HepG2 (cell line): ENCODE measurements around the gene PMM2. TPM values are rescaled to one million over a fixed set of nuclear protein-coding genes. Genes with fewer than 3 reads are reported as not detected.

Source experiments
- ATF7-NPFF ChIP-seq: sonication (generic); formaldehyde crosslinking; IDR thresholded peaks from 2 replicates; pipeline ENCODE4 v1.8.1; 2023; ENCODE audit warnings: mild to moderate bottlenecking, low read depth, missing genetic modification reagents, moderate library complexity
- CBX2 ChIP-seq, 2 experiments: fragments of 200-600 bp in 1 of 2; sonication (generic); formaldehyde crosslinking in 1 of 2; IDR thresholded peaks; 2 replicates each; pipeline versions ENCODE4 v1.7.0 to v1.8.1; 2018 to 2022; ENCODE audit warnings: low read depth in 2 of 2, low read length in 1 of 2, mild to moderate bottlenecking in 1 of 2, missing genetic modification reagents in 1 of 2
- CENPX ChIP-seq: sonication (generic); formaldehyde crosslinking; IDR thresholded peaks from 2 replicates; pipeline ENCODE4 v1.9.0; 2021; ENCODE audit warnings: mild to moderate bottlenecking, missing genetic modification reagents, moderate library complexity
- FUBP1 ChIP-seq: sonication (generic); formaldehyde crosslinking; IDR thresholded peaks from 2 replicates; pipeline ENCODE4 v1.5.1; 2020; ENCODE audit warnings: missing genetic modification reagents, mild to moderate bottlenecking, borderline replicate concordance
- GATAD1 ChIP-seq: IDR thresholded peaks from 2 replicates; pipeline ENCODE4 v1.6.1; 2016; ENCODE audit warnings: missing genetic modification reagents, missing compliant biosample characterization
- HDAC2 ChIP-seq: sonication (generic); formaldehyde crosslinking; IDR thresholded peaks from 2 replicates; pipeline ENCODE4 v1.4.0; 2020; ENCODE audit warnings: missing genetic modification reagents
- HNRNPH1 ChIP-seq: fragments of 200-400 bp; formaldehyde crosslinking; optimal IDR thresholded peaks from 2 replicates; pipeline ENCODE3; 2017; ENCODE audit warnings: mild to moderate bottlenecking, low read depth, low read length
- IKZF4 ChIP-seq: sonication (generic); formaldehyde crosslinking; IDR thresholded peaks from 2 replicates; pipeline ENCODE4 v1.5.1; 2020; ENCODE audit warnings: borderline replicate concordance, mild to moderate bottlenecking, low read depth, missing genetic modification reagents; ENCODE audit errors: not compliant biosample characterization
- JUND ChIP-seq: sonication (generic); formaldehyde crosslinking; IDR thresholded peaks from 2 replicates; pipeline ENCODE4 v1.8.0; 2022; ENCODE audit warnings: mild to moderate bottlenecking, missing genetic modification reagents
- KLF11 ChIP-seq: IDR thresholded peaks from 2 replicates; pipeline ENCODE4 v1.6.1; 2016; ENCODE audit warnings: missing compliant biosample characterization
- PHF8 ChIP-seq: sonication (generic); formaldehyde crosslinking; IDR thresholded peaks from 2 replicates; pipeline ENCODE4 v1.5.0; 2020; ENCODE audit warnings: missing genetic modification reagents
- SAP130 ChIP-seq: IDR thresholded peaks from 2 replicates; pipeline ENCODE4 v1.6.1; 2016; ENCODE audit warnings: low read depth
- SP1 ChIP-seq, 2 experiments: fragments of 450-650 bp in 1 of 2; sonication (generic) in 1 of 2; formaldehyde crosslinking in 1 of 2; IDR thresholded peaks; 2 replicates each; pipeline versions ENCODE4 v1.4.0 to v1.6.1; 2016 to 2020; ENCODE audit warnings: missing genetic modification reagents in 1 of 2
- TFDP1 ChIP-seq: IDR thresholded peaks from 2 replicates; pipeline ENCODE4 v1.6.1; 2016; ENCODE audit warnings: missing compliant biosample characterization, missing genetic modification reagents, borderline replicate concordance
- TFDP2 ChIP-seq: sonication (generic); formaldehyde crosslinking; IDR thresholded peaks from 2 replicates; pipeline ENCODE4 v1.4.0; 2020; ENCODE audit warnings: missing genetic modification reagents
- ZMYM2 ChIP-seq: sonication (generic); formaldehyde crosslinking; IDR thresholded peaks from 2 replicates; pipeline ENCODE4 v1.8.0; 2022; ENCODE audit warnings: mild to moderate bottlenecking, missing genetic modification reagents
- ZMYM3 ChIP-seq: sonication (generic); formaldehyde crosslinking; IDR thresholded peaks from 2 replicates; pipeline ENCODE4 v1.5.1; 2020; ENCODE audit warnings: mild to moderate bottlenecking, missing genetic modification reagents
- ZNF460 ChIP-seq: sonication (generic); formaldehyde crosslinking; IDR thresholded peaks from 2 replicates; pipeline ENCODE4 v1.5.1; 2020; ENCODE audit warnings: missing genetic modification reagents, mild to moderate bottlenecking, borderline replicate concordance
- ZNF550 ChIP-seq: sonication (generic); formaldehyde crosslinking; IDR thresholded peaks from 2 replicates; pipeline ENCODE4 v1.4.0; 2020; ENCODE audit warnings: mild to moderate bottlenecking, missing genetic modification reagents, borderline replicate concordance
- ZNF703 ChIP-seq: sonication (generic); formaldehyde crosslinking; IDR thresholded peaks from 2 replicates; pipeline ENCODE4 v1.5.1; 2020; ENCODE audit warnings: missing genetic modification reagents, mild to moderate bottlenecking, moderate library complexity, borderline replicate concordance
- ZNF761 ChIP-seq: sonication (generic); formaldehyde crosslinking; conservative IDR thresholded peaks from 2 replicates; pipeline ENCODE4 v1.4.0; 2020; ENCODE audit warnings: mild to moderate bottlenecking, missing genetic modification reagents
- ZNF784 ChIP-seq: sonication (generic); formaldehyde crosslinking; IDR thresholded peaks from 2 replicates; pipeline ENCODE4 v1.5.1; 2020; ENCODE audit warnings: missing genetic modification reagents, mild to moderate bottlenecking, borderline replicate concordance
- ZNF788 ChIP-seq: sonication (generic); formaldehyde crosslinking; IDR thresholded peaks from 2 replicates; pipeline ENCODE4 v1.5.0; 2020; ENCODE audit warnings: mild to moderate bottlenecking, missing genetic modification reagents, borderline replicate concordance
- ZSCAN21 ChIP-seq: sonication (generic); formaldehyde crosslinking; IDR thresholded peaks from 2 replicates; pipeline ENCODE4 v1.8.0; 2022; ENCODE audit warnings: mild to moderate bottlenecking, missing genetic modification reagents, moderate library complexity, borderline replicate concordance
- polyA plus RNA-seq, 8 experiments: library from polyadenylated mRNA; depleted of rRNA in 3 of 8; stranded (reverse) in 7 of 8; unstranded in 1 of 8; fragments of >200 nt; fragmentation: Illumina TruSeq in 4 of 8; extraction: Trizol in 4 of 8; gene quantifications; 2 replicates each; pipeline versions ENCODE4 v1.2.1 to v1.2.3, GENCODE V29; 2011 to 2016; ENCODE audit warnings: low read depth in 4 of 8, missing spikeins in 1 of 8, mixed read lengths in 1 of 8; ENCODE audit not compliant: insufficient read depth in 1 of 8
- total RNA-seq, 5 experiments: library from RNA; depleted of rRNA; stranded (reverse); fragments of >200 nt; fragmentation: Illumina TruSeq; extraction: Trizol; gene quantifications; 2 replicates each; pipeline ENCODE4 v1.2.3, GENCODE V29; 2016; ENCODE audit warnings: low read depth in 1 of 5

PMM2 gene
- total and polyA plus RNA-seq, 2 of the 13 experiments (the other 11 are each of a cell fraction or from before 2014, with no cell fraction given): 52.2 to 93.7 TPM

- TF ChIP-seq TFDP2 (peak; percentile 80; the same call in 1 of the 2 replicates), ZNF788 (peak; percentile 84), ZNF703 (CRISPR knock-in tag) (peak; percentile 58; the same call in 1 of the 2 replicates), CBX2 (IDR thresholded peaks at IDR 0.05; ENCODE audit: low read depth, low read length) (no peak), CBX2 (CRISPR knock-in tag; IDR thresholded peaks at IDR 0.05; ENCODE audit: low read depth) (no peak), ZNF550 (CRISPR knock-in tag) (no peak), ZNF761 (peak; percentile 69; the same call in 1 of the 2 replicates), GATAD1 (CRISPR knock-in tag) (peak; percentile 49; the same call in 1 of the 2 replicates), ZNF460 (CRISPR knock-in tag) (no peak), ZMYM2 (0 out of 2 replicates have a peak, but pooled peaks have one; percentile 31), ATF7-NPFF (CRISPR knock-in tag) (peak; percentile 78), KLF11 (CRISPR knock-in tag) (peak; percentile 94; the same call in 1 of the 2 replicates), ZMYM3 (CRISPR knock-in tag) (peak; percentile 85), CENPX (CRISPR knock-in tag) (no peak), HDAC2 (CRISPR knock-in tag) (peak; percentile 45), TFDP1 (CRISPR knock-in tag) (peak; percentile 90), ZSCAN21 (CRISPR knock-in tag) (no peak; the same call in 1 of the 2 replicates), HNRNPH1 (no peak), JUND (no peak), SP1 (IDR thresholded peaks at IDR 0.05) (no peak), SP1 (CRISPR knock-in tag; IDR thresholded peaks at IDR 0.05) (peak; percentile 93), FUBP1 (no peak), ZNF784 (CRISPR knock-in tag) (peak; percentile 56; the same call in 1 of the 2 replicates), IKZF4 (peak; percentile 39), SAP130 (peak; percentile 92), PHF8 (peak; percentile 85)
Observed at GRCh38 chr16:8868416-8869211, 71.0 kb downstream of the PMM2 start, which contains the start of gene CARHSP1 (continued).
